ENCODE results near the gene ARHGEF4.
"Not testable (repeated sequence)": the region's sequence is repeated elsewhere in the genome, so short reads cannot be mapped to it uniquely, and the experiment has no call there.

ARHGEF4 gene

GRCh38 chr2:131056932-131057287, 220.2 kb downstream of the ARHGEF4 start:
- no peak for DNase-seq

- no peak for DNase-seq
Measured at GRCh38 chr2:131058214-131058843, 221.6 kb downstream of the ARHGEF4 start.

GRCh38 chr2:131058920-131059319, 222.2 kb downstream of the ARHGEF4 start:
- no peak for DNase-seq

GRCh38 chr2:131063501-131064283, 227.0 kb downstream of the ARHGEF4 start:
- DNase-seq = no peak

GRCh38 chr2:131064589-131065512, 228.1 kb downstream of the ARHGEF4 start:
- no peak for DNase-seq

GRCh38 chr2:131067465-131068125, 230.9 kb downstream of the ARHGEF4 start:
- DNase-seq = no peak

GRCh38 chr2:131068172-131068571, 231.5 kb downstream of the ARHGEF4 start:
- not testable (repeated sequence) for DNase-seq

GRCh38 chr2:131075578-131075977, 238.9 kb downstream of the ARHGEF4 start:
- not testable (repeated sequence) for DNase-seq

- no peak for DNase-seq
Measured at GRCh38 chr2:131076707-131077106, 240.0 kb downstream of the ARHGEF4 start.

- DNase-seq = no peak
Measured at GRCh38 chr2:131077182-131077846, 240.6 kb downstream of the ARHGEF4 start.

GRCh38 chr2:131077966-131078365, 241.3 kb downstream of the ARHGEF4 start:
- no peak for DNase-seq

- DNase-seq = not testable (repeated sequence)
Measured at GRCh38 chr2:131079931-131080330, 243.2 kb downstream of the ARHGEF4 start.

- no peak for DNase-seq
Measured at GRCh38 chr2:131081190-131081589, 244.5 kb downstream of the ARHGEF4 start.

- DNase-seq = no peak
Measured at GRCh38 chr2:131085646-131086045, 248.9 kb downstream of the ARHGEF4 start.

GRCh38 chr2:131092458-131093005, 255.8 kb downstream of the ARHGEF4 start:
- DNase-seq = no peak

- peak; percentile 72 to 87 (median 78) for DNase-seq
Measured at GRCh38 chr2:131093006-131093695, 256.4 kb downstream of the ARHGEF4 start, which contains the start of gene FAM168B. Gene FAM168B (minus strand): TSS chr2:131093460. CDS start chr2:131082646, 10,814 bp downstream.

GRCh38 chr2:131093696-131094462, 257.2 kb downstream of the ARHGEF4 start:
- peak in 1 of 4 experiments; percentile 60 for DNase-seq

GRCh38 chr2:131094463-131095281, 258.0 kb downstream of the ARHGEF4 start:
- DNase-seq = no peak

Measured in activated CD4-positive, CD25-positive, alpha-beta regulatory T cell (primary cell).